Loucy (cell line): ENCODE data around the gene DRD3.

Experiments
- H2AFZ ChIP-seq: fragments of 200-600 bp; sonication (generic); 2 replicates; pipeline ENCODE4 v1.6.0; 2016; ENCODE audit warnings: antibody characterized with exemption, mild to moderate bottlenecking, low read length, moderate library complexity
- H3F3A ChIP-seq: fragments of 200-600 bp; 2 replicates; pipeline ENCODE4 v1.6.0; 2016; ENCODE audit warnings: antibody characterized with exemption, low read depth, mild to moderate bottlenecking
- H3K27me3 ChIP-seq: fragments of 200-600 bp; sonication (generic); 2 replicates; pipeline ENCODE4 v1.6.1; 2014; ENCODE audit warnings: low read length, mild to moderate bottlenecking; ENCODE audit not compliant: insufficient read depth, poor library complexity, severe bottlenecking
- H3K36me3 ChIP-seq: fragments of 200-600 bp; sonication (generic); 2 replicates; pipeline ENCODE4 v1.6.1; 2016; ENCODE audit warnings: low read length; ENCODE audit not compliant: insufficient read depth
- H3K4me1 ChIP-seq: fragments of 200-600 bp; sonication (generic); 2 replicates; pipeline ENCODE4 v1.5.1; 2014; ENCODE audit warnings: low read length, mild to moderate bottlenecking; ENCODE audit not compliant: insufficient read depth, poor library complexity, severe bottlenecking
- H3K4me2 ChIP-seq: fragments of 200-600 bp; sonication (generic); 2 replicates; pipeline ENCODE4 v1.6.0; 2014; ENCODE audit warnings: antibody characterized with exemption, low read length, low read depth, mild to moderate bottlenecking; ENCODE audit not compliant: poor library complexity, severe bottlenecking
- H3K4me3 ChIP-seq: fragments of 200-600 bp; sonication (generic); 2 replicates; pipeline ENCODE4 v1.5.1; 2014; ENCODE audit warnings: low read length, mild to moderate bottlenecking, mixed read lengths; ENCODE audit not compliant: poor library complexity, severe bottlenecking
- H3K79me2 ChIP-seq: fragments of 200-600 bp; sonication (generic); 2 replicates; pipeline ENCODE4 v1.6.1; 2014; ENCODE audit warnings: low read length; ENCODE audit not compliant: insufficient read depth
- H3K9ac ChIP-seq: fragments of 200-600 bp; sonication (generic); 2 replicates; pipeline ENCODE4 v1.6.0; 2014; ENCODE audit warnings: mild to moderate bottlenecking, low read depth, low read length, moderate library complexity; ENCODE audit not compliant: poor library complexity, severe bottlenecking
- H3K9me2 ChIP-seq: fragments of 200-600 bp; sonication (generic); replicated peaks from 2 replicates; pipeline ENCODE4 v1.6.1; 2016; ENCODE audit warnings: low read depth, low read length, mixed read lengths
- H3K9me3 ChIP-seq: fragments of 200-600 bp; sonication (generic); 2 replicates; pipeline ENCODE4 v1.6.1; 2014; ENCODE audit warnings: mild to moderate bottlenecking, antibody characterized with exemption, low read length, low read depth; ENCODE audit not compliant: insufficient read depth
- H4K20me1 ChIP-seq: fragments of 200-600 bp; sonication (generic); 2 replicates; pipeline ENCODE4 v1.6.0; 2014; ENCODE audit warnings: antibody characterized with exemption, low read length, mild to moderate bottlenecking; ENCODE audit not compliant: insufficient read depth, poor library complexity, severe bottlenecking
- CTCF ChIP-seq: fragments of 200-600 bp; sonication (generic); conservative IDR thresholded peaks from 2 replicates; pipeline ENCODE4 v1.5.1; 2014; ENCODE audit warnings: mild to moderate bottlenecking, antibody characterized with exemption, low read length
- EZH2phosphoT487 ChIP-seq: fragments of 200-600 bp; IDR thresholded peaks from 2 replicates; pipeline ENCODE4 v1.6.1; 2018; ENCODE audit warnings: antibody characterized with exemption, mild to moderate bottlenecking, moderate library complexity, borderline replicate concordance

DRD3 gene

GRCh38 chr3:114119776-114120175, 59.1 kb downstream of the DRD3 start:
- Histone ChIP-seq H3K79me2 (no peaks in the 10 kb centered on the region), H3K4me2 (no peak overlapping the region), H3K9me3 (no peaks in the 10 kb centered on the region), H4K20me1 (no peaks in the 10 kb centered on the region), H3K27me3 (no peaks in the 10 kb centered on the region), H3K4me1 (no peaks in the 10 kb centered on the region), H3K36me3 (no peaks in the 10 kb centered on the region), H2AFZ (no peak overlapping the region), H3K4me3 (no peak overlapping the region), H3F3A (no peaks in the 10 kb centered on the region), H3K9me2 (no peaks in the 10 kb centered on the region), H3K9ac (no peak overlapping the region)
- no peak for TF ChIP-seq CTCF
- TF ChIP-seq EZH2phosphoT487 = no peak

DNA sequence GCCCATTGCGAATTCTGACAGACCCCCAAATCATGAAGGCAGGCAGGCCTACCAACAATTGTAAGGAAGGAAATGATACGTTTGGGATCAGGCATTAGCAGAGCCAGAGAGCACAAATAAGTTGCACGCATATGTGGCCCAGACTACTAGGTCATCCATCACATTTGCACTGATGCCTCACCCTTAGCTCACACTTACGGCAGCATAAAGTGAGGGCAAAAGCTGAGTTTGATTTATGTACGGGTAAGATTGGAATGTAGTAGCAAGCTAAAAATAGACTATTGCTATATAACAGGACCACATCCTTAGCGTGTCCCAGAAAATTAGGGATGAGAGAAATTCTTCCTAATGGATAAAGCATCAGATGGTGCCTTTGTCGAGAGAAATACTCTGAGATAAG, 63.7 kb downstream of the DRD3 start:
- Histone ChIP-seq H3K9me3 (no peaks in the 10 kb centered on the region), H3K79me2 (no peaks in the 10 kb centered on the region)

GRCh38 chr3:114114719-114115118, 64.1 kb downstream of the DRD3 start:
- Histone ChIP-seq H3K4me1 (no peaks in the 10 kb centered on the region), H3K9me3 (no peaks in the 10 kb centered on the region), H2AFZ (no peak overlapping the region), H3K79me2 (no peaks in the 10 kb centered on the region), H3K9me2 (no peaks in the 10 kb centered on the region), H3K4me2 (no peak overlapping the region), H4K20me1 (no peaks in the 10 kb centered on the region), H3F3A (no peaks in the 10 kb centered on the region), H3K27me3 (no peaks in the 10 kb centered on the region), H3K36me3 (no peaks in the 10 kb centered on the region), H3K9ac (no peak overlapping the region), H3K4me3 (no peak overlapping the region)
- no peak for TF ChIP-seq CTCF
- no peak for TF ChIP-seq EZH2phosphoT487

More for the DNA sequence above, 63.7 kb downstream of the DRD3 start:
- no peaks in the 10 kb centered on the region for H3K9me2 ChIP-seq
- no peaks in the 10 kb centered on the region for H3K4me1 ChIP-seq
- H3F3A ChIP-seq = no peaks in the 10 kb centered on the region
- no peaks in the 10 kb centered on the region for H3K36me3 ChIP-seq
- no peak overlapping the region for H3K9ac ChIP-seq
- H4K20me1 ChIP-seq = no peaks in the 10 kb centered on the region
- no peak overlapping the region for H3K4me2 ChIP-seq
- H3K4me3 ChIP-seq = no peak overlapping the region
- TF ChIP-seq EZH2phosphoT487 (no peak), CTCF (no peak)
- no peaks in the 10 kb centered on the region for H3K27me3 ChIP-seq
- no peak overlapping the region for H2AFZ ChIP-seq
